Measurements from ENCODE around the gene USP5.
"Not testable (repeated sequence)": the region's sequence is repeated elsewhere in the genome, so short reads cannot be mapped to it uniquely, and the experiment has no call there.

The USP5 gene

GRCh38 chr12:6865307-6865706, 13.4 kb downstream of the USP5 start:
- DNase-seq (ENCODE audit: low read depth in 2 of 2): not testable (repeated sequence)

- no peak for DNase-seq (ENCODE audit: low read depth in 2 of 2)
These were observed 14.4 kb downstream of the USP5 start for GRCh38 chr12:6866163-6866919.

GRCh38 chr12:6866920-6867412, 15.0 kb downstream of the USP5 start:
- DNase-seq (ENCODE audit: low read depth in 2 of 2): no peak

GRCh38 chr12:6867413-6868210, 15.7 kb downstream of the USP5 start, which contains the start of gene TPI1:
TPI1 (plus strand) TSS chr12:6867531; CDS start chr12:6867567, 36 bp downstream.
- DNase-seq (ENCODE audit: low read depth in 2 of 2): peak; percentile 66 to 78

GRCh38 chr12:6868211-6869048, 16.5 kb downstream of the USP5 start:
- DNase-seq (ENCODE audit: low read depth in 2 of 2): no peak

DNA sequence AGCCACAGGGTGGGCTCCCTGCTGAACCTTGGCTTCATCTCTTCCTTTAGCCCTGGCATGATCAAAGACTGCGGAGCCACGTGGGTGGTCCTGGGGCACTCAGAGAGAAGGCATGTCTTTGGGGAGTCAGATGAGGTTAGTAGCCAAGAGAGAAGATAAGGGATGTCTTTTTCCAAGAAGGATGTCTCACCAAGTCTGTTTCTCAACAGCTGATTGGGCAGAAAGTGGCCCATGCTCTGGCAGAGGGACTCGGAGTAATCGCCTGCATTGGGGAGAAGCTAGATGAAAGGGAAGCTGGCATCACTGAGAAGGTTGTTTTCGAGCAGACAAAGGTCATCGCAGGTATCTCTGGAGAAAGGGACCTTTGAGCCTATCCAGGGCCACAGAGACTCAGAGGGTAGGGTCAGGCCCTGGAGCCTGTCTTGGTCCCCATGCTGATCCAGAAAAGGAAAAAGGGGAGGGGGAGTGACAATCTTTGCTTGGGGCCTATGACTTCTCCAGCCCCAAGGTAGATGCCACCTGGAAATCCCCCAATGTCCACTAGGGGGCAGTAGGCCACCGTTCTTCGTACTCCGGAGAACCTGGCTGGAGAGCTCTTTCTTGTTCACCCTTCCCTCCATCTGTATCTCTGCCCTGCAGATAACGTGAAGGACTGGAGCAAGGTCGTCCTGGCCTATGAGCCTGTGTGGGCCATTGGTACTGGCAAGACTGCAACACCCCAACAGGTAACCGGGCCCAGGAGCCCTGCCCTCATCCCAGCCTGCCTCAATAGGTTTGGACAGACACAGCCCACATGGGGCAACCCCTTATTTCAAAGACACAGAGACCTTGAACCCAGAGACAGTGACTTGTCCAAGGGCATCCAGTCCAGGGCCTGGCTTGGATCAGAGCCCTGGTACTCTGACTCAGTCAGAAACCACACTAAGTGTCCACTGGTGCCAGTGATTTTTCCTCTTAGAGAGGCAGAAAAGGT, 17.4 kb downstream of the USP5 start:
- peak; percentile 68 to 77 for DNase-seq (ENCODE audit: low read depth in 2 of 2)

- not testable (repeated sequence) for DNase-seq (ENCODE audit: low read depth in 2 of 2)
These were observed 18.4 kb downstream of the USP5 start for GRCh38 chr12:6870304-6870703.

DNA sequence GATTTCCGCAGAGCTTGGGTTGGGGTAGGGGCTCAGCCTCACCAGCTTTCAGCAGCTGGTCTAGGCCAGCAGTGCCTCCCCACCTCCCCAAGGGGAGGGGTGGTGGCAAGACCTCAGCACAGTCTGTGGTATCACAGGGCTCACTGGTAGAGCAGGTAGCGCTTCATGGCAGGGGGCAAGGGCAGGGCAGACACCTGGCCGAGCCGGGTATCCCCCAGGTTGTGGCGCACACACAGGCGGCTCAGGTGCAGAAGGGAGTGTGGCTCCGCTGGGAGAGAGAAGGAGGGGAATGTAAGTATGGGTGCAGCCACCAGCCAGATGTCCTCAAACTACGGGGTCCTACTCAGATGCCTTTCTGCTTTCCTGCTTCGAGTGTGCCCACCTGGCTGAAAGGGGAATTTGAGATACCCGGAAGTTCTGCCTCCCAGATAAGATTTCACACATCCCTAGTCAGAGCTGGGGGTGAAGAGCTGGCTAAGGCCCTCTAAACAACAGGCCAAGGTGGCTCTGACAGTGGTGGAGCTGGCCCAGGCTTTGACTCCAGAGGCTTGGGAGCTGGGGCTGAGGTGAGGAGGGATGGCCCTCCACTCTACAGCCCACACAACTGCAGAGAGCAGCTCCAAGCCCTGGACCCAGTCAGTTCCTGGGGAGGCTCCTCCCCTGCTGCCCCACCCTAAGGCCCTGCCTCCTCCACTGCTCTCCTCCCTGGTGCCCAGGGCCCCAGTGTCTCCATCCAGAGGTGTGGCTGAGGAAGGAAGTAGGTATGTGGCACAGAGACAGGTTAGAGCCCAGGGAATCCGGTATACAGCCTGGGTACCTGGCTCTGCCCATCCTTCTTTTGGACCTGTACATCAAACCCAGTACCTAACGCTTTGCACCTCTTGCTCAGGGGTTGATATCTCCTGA, 19.4 kb downstream of the USP5 start:
- DNase-seq (ENCODE audit: low read depth in 2 of 2): peak in 1 of 2 donors; percentile 41

DNA sequence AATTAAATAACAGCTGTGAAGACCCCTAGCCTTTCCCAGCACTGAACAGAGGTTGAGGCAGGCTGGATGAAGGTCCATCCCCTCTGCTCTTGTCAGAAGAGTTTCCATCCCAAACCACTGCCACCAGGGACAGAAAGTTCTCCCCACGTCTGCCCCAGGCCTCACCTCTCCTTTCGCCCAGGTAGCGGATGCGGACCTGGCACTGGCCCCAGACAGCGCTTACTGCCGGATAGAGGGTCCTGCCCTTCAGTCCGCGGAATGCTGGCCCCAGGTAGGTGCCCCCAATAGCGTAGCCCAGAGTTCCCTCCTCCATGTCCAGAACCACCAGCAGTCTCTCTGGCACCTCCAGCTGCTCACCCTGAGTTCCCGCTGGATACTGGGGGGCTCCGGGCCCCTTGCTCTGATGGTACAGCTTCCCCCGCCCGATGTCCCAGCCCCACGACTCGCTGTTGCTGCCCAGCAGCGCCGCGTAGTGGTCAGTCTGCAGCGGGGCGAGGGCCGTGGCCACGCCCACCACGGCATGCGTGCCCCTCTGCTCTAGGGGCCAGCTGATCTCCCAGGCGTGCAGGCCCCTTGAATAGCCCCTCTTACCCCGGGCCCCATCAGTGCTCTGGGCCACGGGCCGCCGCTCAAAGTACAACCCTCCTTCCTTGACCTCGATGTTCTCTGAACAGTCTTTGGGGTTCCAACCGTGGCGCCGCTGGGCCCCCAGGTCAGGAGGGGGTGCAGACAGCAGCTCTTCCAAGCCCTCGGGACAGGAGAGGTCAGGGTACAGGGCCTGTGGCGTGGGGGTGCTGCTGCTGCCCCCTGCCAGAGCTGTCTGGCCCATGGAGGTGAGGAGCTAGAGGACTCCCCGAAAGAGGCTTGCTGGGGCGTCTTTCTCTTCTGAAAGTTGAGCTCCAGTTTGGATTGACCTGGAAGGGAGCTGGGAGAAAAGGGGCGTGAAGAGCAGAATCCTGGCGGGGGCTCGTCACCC, 20.4 kb downstream of the USP5 start:
- DNase-seq (ENCODE audit: low read depth in 2 of 2): peak; percentile 62 to 81

DNA sequence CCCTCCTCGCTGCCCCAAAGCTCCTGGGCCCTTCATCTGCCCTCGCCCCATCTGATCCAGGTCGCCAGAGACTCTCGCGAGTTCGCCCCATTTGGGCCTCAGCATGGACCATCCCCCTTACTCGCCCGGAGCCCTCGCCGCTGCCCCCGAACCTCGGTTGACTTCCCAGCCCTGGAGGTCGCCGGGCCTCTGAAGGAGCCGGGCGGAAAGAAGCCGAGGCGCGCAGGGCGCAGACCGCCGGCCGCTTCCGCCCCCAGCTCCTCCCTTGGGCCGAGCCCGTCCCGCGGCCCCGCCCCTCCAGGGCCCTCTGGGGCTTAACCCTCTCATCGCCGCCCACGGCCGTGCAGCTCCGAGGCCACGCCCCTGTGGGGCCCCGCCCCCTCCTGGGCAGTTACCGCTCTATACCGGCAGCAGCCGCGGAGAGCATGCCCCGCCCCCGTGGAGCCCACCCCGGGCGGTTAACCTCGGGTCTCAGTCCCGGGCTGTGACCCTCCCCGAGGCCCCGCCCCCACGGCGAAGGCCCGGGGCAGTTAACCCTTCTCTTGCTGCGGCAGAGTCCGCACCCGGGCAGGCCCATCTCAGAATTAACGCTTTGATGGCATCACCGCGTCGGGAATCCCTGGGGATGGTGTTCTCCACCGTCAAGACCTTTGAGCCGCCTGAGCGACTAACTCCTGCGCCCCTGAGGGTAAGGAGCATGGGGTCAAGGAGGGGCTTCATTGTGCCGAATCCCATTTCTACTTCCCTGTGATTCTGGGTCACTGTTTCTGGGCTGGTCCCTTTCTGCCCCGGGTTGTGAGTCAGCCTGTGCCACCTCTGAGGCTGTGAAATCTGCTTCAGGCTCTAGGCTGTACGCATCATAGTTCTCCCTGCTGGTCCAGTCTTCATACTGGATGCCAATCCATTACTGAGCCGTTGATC, 21.4 kb downstream of the USP5 start, which contains the start of gene SPSB2:
TSS of gene SPSB2 (minus strand) at position 210 of the 921 bp plus-strand sequence. CDS start 402 bp downstream, outside the sequence.
- peak; percentile 96 to 100 for DNase-seq (ENCODE audit: low read depth in 2 of 2)

DNA sequence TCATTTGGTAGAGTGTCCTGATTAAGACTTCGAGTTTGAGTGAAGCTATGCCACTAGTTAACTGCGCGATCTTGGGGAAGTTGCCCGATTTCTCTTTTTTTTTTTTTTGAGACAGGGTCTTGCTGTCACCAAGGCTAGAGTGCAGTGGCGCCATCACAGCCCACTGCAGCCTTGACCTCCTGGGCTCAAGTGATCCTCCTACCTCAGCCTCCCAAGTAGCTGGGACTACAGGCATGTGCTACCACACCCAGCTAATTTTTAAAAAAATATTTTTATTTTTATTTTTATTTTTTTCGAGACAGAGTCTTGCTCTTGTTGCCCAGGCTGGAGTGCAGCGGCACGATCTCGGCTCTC, 22.0 kb downstream of the USP5 start:
- DNase-seq (ENCODE audit: low read depth in 2 of 2): not testable (repeated sequence)

GRCh38 chr12:6879824-6880223, 27.9 kb downstream of the USP5 start:
- DNase-seq (ENCODE audit: low read depth in 2 of 2): not testable (repeated sequence)

- no peak for DNase-seq (ENCODE audit: low read depth in 2 of 2)
These were observed 31.3 kb downstream of the USP5 start for GRCh38 chr12:6883252-6883651.

DNA sequence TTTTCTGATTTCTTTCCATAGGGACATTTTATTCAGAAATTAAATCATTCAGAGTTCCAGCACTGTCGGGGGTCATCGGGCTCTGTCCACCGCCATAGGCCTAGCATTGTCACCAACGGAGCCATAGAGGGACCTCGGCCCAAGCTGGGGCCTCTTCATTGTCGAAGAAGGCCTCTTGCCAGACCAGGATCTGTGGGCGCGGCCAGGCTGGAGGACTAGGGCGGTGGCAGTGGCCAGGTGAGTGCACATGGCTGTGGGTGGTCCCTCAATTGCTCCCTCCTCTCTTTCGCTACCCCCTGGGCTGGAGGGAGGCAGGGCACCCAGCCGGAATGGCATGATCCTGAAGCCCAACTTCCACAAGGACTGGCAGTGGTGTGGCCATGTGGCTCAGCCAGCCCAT, 31.7 kb downstream of the USP5 start:
- DNase-seq (ENCODE audit: low read depth in 2 of 2): no peak

GRCh38 chr12:6884539-6884938, 32.6 kb downstream of the USP5 start:
- no peak for DNase-seq (ENCODE audit: low read depth in 2 of 2)

- DNase-seq (ENCODE audit: low read depth in 2 of 2): not testable (repeated sequence)
These were observed 34.5 kb downstream of the USP5 start for GRCh38 chr12:6886206-6886999.

Measured in stimulated activated CD4-positive, alpha-beta T cell treated with anti-CD3 and anti-CD28 coated beads, Interleukin-15, amount 100 ng/mL, for 48 hours (primary cell).